Fibroblast of lung (primary cell): ENCODE results near the gene PAPPA.

Source experiments
- CTCF ChIP-seq, 2 donors: IDR thresholded peaks in 1 of 2; conservative IDR thresholded peaks in 1 of 2; 1 replicate in 1 of 2; 2 replicates in 1 of 2; pipeline ENCODE4 v1.5.1; 2011 to 2012; ENCODE audit warnings: low read length in 2 of 2, control low read depth in 1 of 2, inconsistent platforms in 1 of 2, low read depth in 1 of 2, mild to moderate bottlenecking in 1 of 2
- EZH2 ChIP-seq: IDR thresholded peaks from 2 replicates; pipeline ENCODE4 v1.5.1; 2012; ENCODE audit warnings: low read length, control low read depth, mild to moderate bottlenecking; ENCODE audit errors: missing control alignments

DNA sequence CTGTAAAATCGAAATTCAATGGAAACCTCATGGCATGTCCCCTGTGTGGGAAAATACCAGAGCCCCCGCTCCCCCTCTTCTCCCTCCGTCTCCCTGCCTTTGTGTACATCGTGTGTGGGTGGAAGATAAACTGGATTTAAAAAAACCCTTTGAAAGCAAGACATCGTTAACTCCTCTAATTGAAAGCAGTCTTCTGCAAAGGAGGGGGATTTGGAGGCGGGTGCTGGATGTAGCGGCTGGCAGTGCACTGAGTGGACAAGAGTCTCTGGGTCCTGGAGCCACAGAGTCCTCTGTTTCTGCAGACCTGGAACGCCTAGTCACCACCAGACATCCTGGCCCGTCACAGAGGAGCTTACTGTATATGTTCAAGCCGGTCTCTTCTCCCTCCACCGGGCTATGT lies 169.4 kb downstream of the PAPPA start:
- TF ChIP-seq CTCF (conservative IDR thresholded peaks at IDR 0.05 in 1 of 2, IDR thresholded peaks at IDR 0.05 in 1 of 2; ENCODE audit: low read depth in 1 of 2, low read length in 2 of 2) (no peak), EZH2 (no peak)
